Uterus (tissue), 2 donors: ENCODE measurements around the gene TSEN54.

Experiments
- CTCF ChIP-seq, 4 experiments: fragments of 200-600 bp in 2 of 4; fragments of 450-650 bp in 2 of 4; sonication (generic) in 2 of 4; IDR thresholded peaks; one replicate each; pipeline ENCODE4 v1.5.1; 2016 to 2019; ENCODE audit warnings: antibody characterized with exemption in 4 of 4, mild to moderate bottlenecking in 2 of 4, moderate library complexity in 1 of 4
- POLR2A ChIP-seq, 2 donors: fragments of 450-650 bp; IDR thresholded peaks; one replicate each; pipeline ENCODE4 v1.6.1; 2016; ENCODE audit warnings: antibody characterized with exemption in 2 of 2, mild to moderate bottlenecking in 1 of 2, moderate library complexity in 1 of 2

GRCh38 chr17:75531721-75532072 is 15.4 kb downstream of the TSEN54 start:
- no peak for TF ChIP-seq CTCF (IDR thresholded peaks at IDR 0.05)
- TF ChIP-seq POLR2A (IDR thresholded peaks at IDR 0.05) = no peak
